AG04449 (cell line): Measurements from ENCODE around the gene EMP1.

Experiments
- CTCF ChIA-PET: fragments of 350-600 bp; formaldehyde crosslinking; extraction: SDS; loops from one replicate; lab custom pipeline; 2021; ENCODE audit warnings: antibody characterized with exemption; lab: Yijun Ruan, JAX
- POLR2A ChIA-PET: fragments of 400-600, 350-600 bp; formaldehyde crosslinking; extraction: SDS; loops from one replicate; lab custom pipeline; 2020; ENCODE audit warnings: antibody characterized with exemption, inconsistent platforms; lab: Yijun Ruan, JAX
- DNase-seq: peaks from one replicate; pipeline ENCODE4 v3.0.0-alpha.2; 2010; ENCODE audit warnings: low read depth, low spot score
- H3K4me3 ChIP-seq: 2 replicates; pipeline ENCODE4 v1.5.1; 2011; ENCODE audit warnings: low read depth, mild to moderate bottlenecking, control low read depth, low read length
- CTCF ChIP-seq: IDR thresholded peaks from one replicate; pipeline ENCODE4 v1.5.1; 2011; ENCODE audit warnings: mild to moderate bottlenecking, moderate library complexity, low read length, control low read depth, inconsistent platforms; ENCODE audit not compliant: insufficient read depth; ENCODE audit errors: missing control alignments

The EMP1 gene

GRCh38 chr12:13177373-13177772 is 19.2 kb upstream of the EMP1 start:
- no peak for DNase-seq
- ChIA-PET CTCF (no interaction called here), POLR2A (no interaction called here)
- TF ChIP-seq CTCF: no peak
- H3K4me3 ChIP-seq: no peak overlapping the region

DNA sequence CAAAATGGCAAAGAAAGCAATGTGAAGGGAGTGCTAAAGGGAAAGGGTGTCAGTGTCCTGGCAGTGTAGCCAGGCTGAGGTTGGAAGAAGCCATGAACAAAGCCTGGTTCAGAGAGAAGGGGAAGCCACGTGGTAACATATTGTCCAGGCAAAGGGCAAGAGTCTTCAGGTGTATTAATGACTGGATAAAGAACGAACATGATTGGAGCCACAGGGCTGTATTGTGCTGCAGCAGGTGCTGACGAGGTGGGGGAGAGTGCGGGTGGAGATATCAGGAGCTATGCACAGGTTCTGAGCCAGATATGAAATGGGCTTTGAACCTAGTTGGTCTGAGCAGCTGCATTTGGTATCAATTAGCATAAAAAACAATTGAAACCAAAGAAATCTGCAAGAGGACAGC is 18.6 kb upstream of the EMP1 start:
- POLR2A ChIA-PET: no interaction called here

DNA sequence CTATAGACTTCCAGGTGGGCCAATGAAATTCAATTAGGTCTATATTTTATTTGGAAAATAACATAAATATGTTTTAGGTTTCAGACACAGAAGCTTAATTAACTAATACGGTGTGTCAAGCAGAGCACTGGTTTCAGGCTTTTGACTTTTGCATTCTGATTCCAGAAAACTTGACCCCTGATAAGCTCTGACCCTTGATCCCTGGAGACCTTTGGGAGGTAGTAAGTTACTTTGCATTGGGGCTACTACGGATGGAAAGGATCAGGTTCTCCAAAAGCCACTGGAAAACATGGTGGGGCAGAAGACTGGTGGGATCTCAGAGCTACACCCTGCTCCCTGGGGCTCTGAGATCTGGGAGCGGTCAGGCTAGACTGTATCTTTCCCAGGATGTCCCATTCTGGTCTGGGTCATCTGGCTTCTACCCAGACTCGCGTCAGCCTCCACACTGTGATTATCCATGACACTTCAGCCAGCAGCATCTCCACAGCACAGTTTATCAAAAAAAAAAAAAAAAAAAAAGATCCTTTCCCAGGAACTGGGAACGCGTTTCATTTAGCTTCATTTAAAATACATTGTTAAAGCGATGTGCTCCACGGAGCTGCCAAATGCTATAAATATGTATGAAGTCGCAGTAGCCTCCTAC is 17.8 kb upstream of the EMP1 start:
- H3K4me3 ChIP-seq: no peak overlapping the region
- DNase-seq: no peak
- ChIA-PET POLR2A (interaction anchor here (0.6 kb wide), 1 partner anchor 37 kb away, joined by 3 read pairs; no protein-coding TSS in a partner anchor), CTCF (interaction anchor here (0.8 to 1.9 kb wide), 9 partner anchors 10 to 390 kb away, joined by 3 to 7 read pairs (median 4); partner anchors contain the start of gene EMP1)
- TF ChIP-seq CTCF: no peak

More for the DNA sequence above, 18.6 kb upstream of the EMP1 start:
- TF ChIP-seq CTCF: no peak
- no peak for DNase-seq
- H3K4me3 ChIP-seq: no peak overlapping the region
- CTCF ChIA-PET: interaction anchor here (0.8 to 1.6 kb wide), 4 partner anchors 12 to 132 kb away, joined by 3 to 7 read pairs (median 4); partner anchors contain the start of gene EMP1

GRCh38 chr12:13179211-13180074 is 17.1 kb upstream of the EMP1 start:
- H3K4me3 ChIP-seq: no peak overlapping the region
- TF ChIP-seq CTCF: no peak
- POLR2A ChIA-PET: interaction anchor here (0.6 kb wide), 1 partner anchor 37 kb away, joined by 3 read pairs; no protein-coding TSS in a partner anchor
- CTCF ChIA-PET: interaction anchor here (0.8 to 1.9 kb wide), 7 partner anchors 10 to 391 kb away, joined by 3 to 7 read pairs (median 4); partner anchors contain the start of gene EMP1
- no peak for DNase-seq

DNA sequence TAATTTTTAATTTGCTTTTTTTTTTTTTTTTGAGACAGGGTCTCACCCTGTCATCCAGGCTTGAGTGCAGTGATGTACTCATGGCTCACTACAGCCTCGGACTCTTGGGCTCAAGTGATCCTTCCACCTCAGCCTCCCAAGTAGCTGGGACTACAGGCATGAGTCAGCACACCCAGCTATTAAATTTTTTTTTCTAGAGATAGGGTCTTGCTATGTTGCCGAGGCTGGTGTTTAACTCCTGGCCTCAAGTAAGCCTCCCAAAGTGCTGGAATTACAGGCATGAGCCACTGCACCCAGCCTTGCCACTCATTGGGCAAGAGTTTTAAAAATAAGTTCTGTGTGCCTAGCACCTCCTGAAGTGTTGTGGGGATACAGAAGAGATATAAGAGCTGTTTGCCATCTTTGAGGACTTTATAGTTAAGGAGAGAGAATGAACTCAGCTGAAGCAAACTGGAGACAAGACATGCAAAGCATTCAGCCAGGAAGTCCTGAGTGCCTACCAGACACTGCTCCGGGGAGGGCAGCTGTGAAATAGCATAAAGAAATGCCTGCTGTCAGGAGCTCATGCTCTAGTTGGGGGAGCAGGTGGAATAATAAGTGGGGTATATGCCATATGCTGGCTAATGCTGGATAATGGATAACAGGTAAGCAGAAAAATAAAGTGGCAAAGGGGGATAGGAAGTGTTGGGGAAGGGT is 15.0 kb upstream of the EMP1 start:
- POLR2A ChIA-PET: interaction anchor here (0.9 to 1.0 kb wide), 2 partner anchors 9 to 31 kb away, joined by 4 to 5 read pairs; no protein-coding TSS in a partner anchor
- TF ChIP-seq CTCF: no peak
- DNase-seq: no peak
- no peak overlapping the region for H3K4me3 ChIP-seq
- CTCF ChIA-PET: interaction anchor here (0.9 to 1.5 kb wide), 3 partner anchors 12 to 31 kb away, joined by 3 read pairs; no protein-coding TSS in a partner anchor
